ENCODE measurements around the gene LSM14B. TPM values are rescaled to one million over a fixed set of nuclear protein-coding genes. Genes with fewer than 3 reads are reported as not detected.

The LSM14B gene
- total RNA-seq, 1 donor from 2014 or later, result 23.3 TPM

DNA sequence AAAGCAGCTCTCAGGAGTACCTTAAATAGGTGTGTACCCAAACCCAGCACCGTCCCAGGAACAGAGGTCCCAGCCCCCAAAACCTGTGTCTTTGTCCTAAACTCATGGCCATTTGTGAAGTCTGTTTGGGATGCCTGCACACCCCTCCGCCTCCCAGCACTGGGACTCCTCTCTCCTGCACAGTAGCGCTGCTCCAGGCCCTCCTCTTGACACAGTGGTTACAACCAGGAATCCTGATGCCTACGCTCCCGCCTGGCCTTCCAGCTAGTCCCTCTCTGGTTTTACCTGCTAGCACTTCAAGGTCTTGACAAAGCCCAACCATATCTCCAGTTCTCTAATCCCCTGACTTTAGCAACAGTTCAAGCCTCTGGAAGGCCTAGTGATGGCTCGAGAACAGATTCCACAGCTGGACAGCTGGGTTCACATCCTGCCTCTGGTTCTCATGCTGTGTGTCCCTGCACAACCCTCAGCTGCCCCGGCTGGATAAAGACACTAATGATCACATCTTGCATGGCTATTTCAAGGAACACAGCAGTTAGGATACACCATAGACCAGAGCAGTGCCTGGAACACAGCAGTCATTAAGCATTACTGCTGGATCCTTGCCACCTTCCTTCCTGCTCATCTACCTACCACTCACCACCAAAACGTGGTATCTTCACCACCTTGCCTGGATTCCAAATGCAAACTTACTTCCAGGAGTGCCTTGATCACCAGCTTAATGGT, 15.4 kb downstream of the LSM14B start:
- TF ChIP-seq, protein P1, sequence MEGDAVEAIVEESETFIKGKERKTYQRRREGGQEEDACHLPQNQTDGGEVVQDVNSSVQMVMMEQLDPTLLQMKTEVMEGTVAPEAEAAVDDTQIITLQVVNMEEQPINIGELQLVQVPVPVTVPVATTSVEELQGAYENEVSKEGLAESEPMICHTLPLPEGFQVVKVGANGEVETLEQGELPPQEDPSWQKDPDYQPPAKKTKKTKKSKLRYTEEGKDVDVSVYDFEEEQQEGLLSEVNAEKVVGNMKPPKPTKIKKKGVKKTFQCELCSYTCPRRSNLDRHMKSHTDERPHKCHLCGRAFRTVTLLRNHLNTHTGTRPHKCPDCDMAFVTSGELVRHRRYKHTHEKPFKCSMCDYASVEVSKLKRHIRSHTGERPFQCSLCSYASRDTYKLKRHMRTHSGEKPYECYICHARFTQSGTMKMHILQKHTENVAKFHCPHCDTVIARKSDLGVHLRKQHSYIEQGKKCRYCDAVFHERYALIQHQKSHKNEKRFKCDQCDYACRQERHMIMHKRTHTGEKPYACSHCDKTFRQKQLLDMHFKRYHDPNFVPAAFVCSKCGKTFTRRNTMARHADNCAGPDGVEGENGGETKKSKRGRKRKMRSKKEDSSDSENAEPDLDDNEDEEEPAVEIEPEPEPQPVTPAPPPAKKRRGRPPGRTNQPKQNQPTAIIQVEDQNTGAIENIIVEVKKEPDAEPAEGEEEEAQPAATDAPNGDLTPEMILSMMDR (conservative IDR thresholded peaks at IDR 0.05; ENCODE audit: low read depth, low read length), result no peak
- H3K4me3 ChIP-seq (ENCODE audit: low read depth, low read length), result no peak overlapping the region
- DNase-seq (ENCODE audit: low read depth), result no peak

DNA sequence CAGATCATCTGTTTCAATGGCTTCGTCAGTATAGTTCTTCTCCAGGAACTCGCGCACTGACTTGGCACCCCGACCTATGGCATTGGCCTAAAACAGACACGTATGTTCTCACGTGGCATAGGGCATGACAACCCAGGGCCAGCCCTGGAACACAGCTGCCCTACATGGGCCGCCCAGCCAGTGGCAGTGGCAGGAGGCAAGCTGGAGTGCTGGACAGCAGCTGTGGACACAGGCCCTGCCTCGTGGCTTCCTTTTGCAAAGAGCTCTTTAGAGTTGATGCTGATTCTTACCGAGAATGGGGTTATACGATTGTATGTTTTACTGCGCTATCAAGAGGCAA, 15.9 kb downstream of the LSM14B start:
- TF ChIP-seq, protein P1 (conservative IDR thresholded peaks at IDR 0.05; ENCODE audit: low read depth, low read length), result no peak
- no peak overlapping the region for H3K4me3 ChIP-seq (ENCODE audit: low read depth, low read length)
- DNase-seq (ENCODE audit: low read depth), result no peak

GRCh38 chr20:62138912-62139311, 16.6 kb downstream of the LSM14B start:
- no peak overlapping the region for H3K4me3 ChIP-seq (ENCODE audit: low read depth, low read length)
- TF ChIP-seq, protein P1 (conservative IDR thresholded peaks at IDR 0.05; ENCODE audit: low read depth, low read length), result no peak
- DNase-seq (ENCODE audit: low read depth), result no peak

GRCh38 chr20:62139636-62140035, 17.4 kb downstream of the LSM14B start:
- DNase-seq (ENCODE audit: low read depth), result no peak
- TF ChIP-seq, protein P1 (conservative IDR thresholded peaks at IDR 0.05; ENCODE audit: low read depth, low read length), result no peak
- H3K4me3 ChIP-seq (ENCODE audit: low read depth, low read length), result no peak overlapping the region

DNA sequence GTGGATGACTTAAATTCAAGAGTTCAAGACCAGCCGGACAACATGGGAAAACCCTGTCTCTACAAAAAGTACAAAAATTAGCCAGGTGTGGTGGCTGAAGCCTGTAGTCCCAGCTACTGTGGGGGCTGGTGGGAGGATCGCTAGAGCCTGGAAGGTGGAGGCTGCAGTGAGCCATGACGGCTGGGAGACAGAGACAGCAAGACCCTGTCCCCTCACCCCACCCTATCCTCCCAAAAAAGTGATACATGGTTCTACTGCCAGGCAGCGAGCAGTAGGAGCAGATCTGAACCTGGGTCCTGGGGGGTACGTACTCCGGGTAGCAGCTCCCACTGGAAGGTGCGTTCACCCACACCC, 18.7 kb downstream of the LSM14B start:
- peak overlapping the region; percentile 80 for H3K4me3 ChIP-seq (ENCODE audit: low read depth, low read length)
- TF ChIP-seq, protein P1 (conservative IDR thresholded peaks at IDR 0.05; ENCODE audit: low read depth, low read length), result no peak
- DNase-seq (ENCODE audit: low read depth), result no peak

DNA sequence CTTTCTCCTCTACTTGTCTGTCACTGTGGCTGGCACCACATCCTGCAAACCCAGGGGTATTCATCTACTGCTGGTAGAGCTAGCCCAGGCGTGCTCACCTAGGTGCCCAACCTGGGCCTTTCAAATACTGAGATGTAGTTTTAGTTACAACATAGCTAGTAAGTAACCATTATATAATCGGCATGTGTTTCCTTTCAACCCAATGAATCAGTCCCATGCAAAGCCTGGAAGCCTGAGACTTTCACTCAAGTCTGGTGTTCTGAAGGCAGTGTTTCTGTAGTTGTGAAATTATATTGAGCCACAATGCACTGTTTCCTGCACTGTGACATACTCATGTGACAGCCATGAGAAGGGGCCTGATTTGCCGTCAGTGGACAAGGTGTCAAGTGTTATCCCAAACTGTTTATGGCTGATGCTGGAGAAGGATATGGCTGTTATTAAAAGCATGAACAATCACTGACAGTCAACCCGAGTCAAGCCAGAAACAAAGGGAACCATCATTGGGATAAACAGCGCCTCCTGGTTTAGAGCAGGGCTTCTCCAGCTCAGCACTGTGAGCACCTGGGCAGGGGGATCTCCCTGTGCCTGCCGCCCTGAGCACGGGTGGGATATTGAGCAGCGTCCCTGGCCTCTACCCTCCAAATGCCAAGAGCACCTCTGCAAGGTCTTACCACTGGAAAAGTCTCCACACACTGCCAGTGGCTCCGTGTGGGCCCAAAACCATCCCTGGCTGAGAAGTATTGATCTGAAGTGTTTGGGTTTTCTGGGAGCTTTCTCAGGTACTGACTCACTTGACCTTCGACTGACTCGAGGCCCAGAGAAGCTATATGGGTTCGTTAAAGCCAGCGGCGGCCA, 19.3 kb downstream of the LSM14B start:
- H3K4me3 ChIP-seq (ENCODE audit: low read depth, low read length), result peak overlapping the region; percentile 80
- TF ChIP-seq, protein P1 (conservative IDR thresholded peaks at IDR 0.05; ENCODE audit: low read depth, low read length), result peak; percentile 53
- no peak for DNase-seq (ENCODE audit: low read depth)

Data from epithelial cell of proximal tubule (primary cell).